B cell (primary cell): ENCODE data around the gene MEGF11. TPM values are rescaled to one million over a fixed set of nuclear protein-coding genes. Genes with fewer than 3 reads are reported as not detected.

ENCODE experiments used
- ATAC-seq: fragments of 200-7000 bp; cut with Tn5 transposase; one replicate; pipeline ENCODE4 v1.10.0; 2021; ENCODE audit warnings: low read depth, mild to moderate bottlenecking, moderate number of reproducible peaks, moderate library complexity
- CTCF ChIA-PET: fragments of 350-600 bp; sonication (Branson Sonifier 250); formaldehyde crosslinking; loops from one replicate; lab custom pipeline; 2021; ENCODE audit warnings: antibody characterized with exemption, inconsistent platforms; lab: Charles Lee
- POLR2A ChIA-PET: fragments of 350-600 bp; sonication (Branson Sonifier 250); formaldehyde crosslinking; loops from one replicate; lab custom pipeline; 2021; ENCODE audit warnings: antibody characterized with exemption; lab: Charles Lee
- DNase-seq: peaks from one replicate; pipeline ENCODE4 v3.0.0; 2013
- H2AFZ ChIP-seq: 2 replicates; pipeline ENCODE4 v1.6.1; 2012; ENCODE audit warnings: mild to moderate bottlenecking, low read depth, low read length; ENCODE audit not compliant: insufficient read depth, poor library complexity, severe bottlenecking
- H3K27ac ChIP-seq, 2 donors: 1 replicate in 1 of 2; 2 replicates in 1 of 2; pipeline ENCODE4 v1.5.1; 2012 to 2013; ENCODE audit warnings: low read length in 2 of 2, mild to moderate bottlenecking in 2 of 2, moderate library complexity in 1 of 2
- H3K27me3 ChIP-seq, 4 experiments: fragments of 200-600 bp in 1 of 4; sonication (generic) in 1 of 4; replicated peaks in 1 of 4; 1 replicate in 2 of 4; 2 replicates in 2 of 4; pipeline versions ENCODE4 v1.6.1 to v1.7.0; 2013 to 2016; ENCODE audit warnings: low read length in 3 of 4, mild to moderate bottlenecking in 2 of 4, mixed read lengths in 1 of 4, moderate library complexity in 1 of 4; ENCODE audit not compliant: insufficient read depth in 4 of 4, control insufficient read depth in 3 of 4; ENCODE audit errors: control extremely low read depth in 1 of 4
- H3K36me3 ChIP-seq, 2 experiments: replicated peaks in 1 of 2; 1 replicate in 1 of 2; 2 replicates in 1 of 2; pipeline versions ENCODE4 v1.6.1 to v1.7.1; 2013; ENCODE audit warnings: low read length in 1 of 2; ENCODE audit not compliant: insufficient read depth in 2 of 2, control insufficient read depth in 1 of 2; ENCODE audit errors: control extremely low read depth in 1 of 2, extremely low read depth in 1 of 2
- H3K4me1 ChIP-seq, 2 donors: fragments of 200-600 bp in 1 of 2; sonication (generic) in 1 of 2; 1 replicate in 1 of 2; 2 replicates in 1 of 2; pipeline versions ENCODE4 v1.5.1 to v1.6.1; 2013 to 2017; ENCODE audit warnings: low read length in 2 of 2; ENCODE audit not compliant: control insufficient read depth in 2 of 2, insufficient read depth in 2 of 2
- H3K4me2 ChIP-seq: replicated peaks from 2 replicates; pipeline ENCODE3; 2012; ENCODE audit warnings: mild to moderate bottlenecking, low read depth, low read length; ENCODE audit not compliant: poor library complexity, severe bottlenecking
- H3K4me3 ChIP-seq, 5 experiments: fragments of 200-600 bp in 1 of 5; sonication (generic) in 1 of 5; 1 replicate in 3 of 5; 2 replicates in 2 of 5; pipeline versions ENCODE4 v1.5.1 to v1.7.0; 2011 to 2016; ENCODE audit warnings: low read length in 4 of 5, mild to moderate bottlenecking in 4 of 5, low read depth in 2 of 5, control low read depth in 1 of 5, moderate library complexity in 1 of 5; ENCODE audit not compliant: insufficient read depth in 1 of 5; ENCODE audit errors: control extremely low read depth in 1 of 5, extremely low read depth in 1 of 5
- H3K79me2 ChIP-seq: fragments of 200-600 bp; sonication (generic); one replicate; pipeline ENCODE4 v1.6.0; 2016; ENCODE audit warnings: low read length; ENCODE audit not compliant: control insufficient read depth, insufficient read depth
- H3K9ac ChIP-seq: fragments of 200-600 bp; sonication (generic); 2 replicates; pipeline ENCODE4 v1.6.1; 2017; ENCODE audit warnings: mild to moderate bottlenecking, low read length, moderate library complexity
- H3K9me3 ChIP-seq, 3 donors: one replicate each; pipeline versions ENCODE4 v1.6.1 to v1.7.1; 2013; ENCODE audit warnings: low read length in 2 of 3; ENCODE audit not compliant: control insufficient read depth in 2 of 3, insufficient read depth in 1 of 3; ENCODE audit errors: control extremely low read depth in 1 of 3
- H4K20me1 ChIP-seq: 2 replicates; pipeline ENCODE4 v1.6.0; 2012; ENCODE audit warnings: mild to moderate bottlenecking, low read length; ENCODE audit not compliant: insufficient read depth, control insufficient read depth, poor library complexity, severe bottlenecking
- H3K27ac Mint-ChIP-seq: one replicate; pipeline ENCODE4 v1.8.0; 2021; ENCODE audit warnings: mixed read lengths
- H3K27me3 Mint-ChIP-seq: one replicate; pipeline ENCODE4 v1.8.0; 2021; ENCODE audit warnings: mixed read lengths
- H3K4me1 Mint-ChIP-seq: one replicate; pipeline ENCODE4 v1.8.0; 2021; ENCODE audit warnings: mixed read lengths
- H3K4me3 Mint-ChIP-seq: one replicate; pipeline ENCODE4 v1.8.0; 2021; ENCODE audit warnings: mixed read lengths
- H3K9me3 Mint-ChIP-seq: one replicate; pipeline ENCODE4 v1.8.0; 2022; ENCODE audit warnings: mixed read lengths; ENCODE audit not compliant: insufficient read depth
- EZH2 ChIP-seq: IDR thresholded peaks from 2 replicates; pipeline ENCODE4 v1.6.1; 2012; ENCODE audit warnings: borderline replicate concordance, low read depth, mild to moderate bottlenecking, moderate library complexity, low read length; ENCODE audit not compliant: insufficient read depth, poor library complexity, severe bottlenecking
- WGBS: methylation state at CpG from one replicate; pipeline ENCODE4 v1.1.5; 2013; ENCODE audit warnings: missing lambda C conversion rate; ENCODE audit not compliant: insufficient coverage; 5-methylcytosine and 5-hydroxymethylcytosine counted together
- intact Hi-C: fragments of 100-400 bp; cut with micrococcal nuclease; formaldehyde crosslinking; loops from one replicate; pipeline ENCODE4 v1.10.0; 2022
- polyA plus RNA-seq: library from polyadenylated mRNA; depleted of rRNA; stranded (reverse); fragments of >200 nt; gene quantifications from 2 replicates; pipeline ENCODE4 v1.2.3, GENCODE V29; 2012
- total RNA-seq, 2 donors: library from RNA; stranded (reverse); fragments of 120-200 nt in 1 of 2; gene quantifications; 1 replicate in 1 of 2; 2 replicates in 1 of 2; pipeline versions ENCODE4 v1.2.3 to v1.2.4, GENCODE V29; 2013 to 2022
- TF ChIP-seq, protein P1 (sequence below): fragments of 200-600 bp; IDR thresholded peaks from one replicate; pipeline ENCODE4 v1.8.0; 2022; ENCODE audit warnings: antibody characterized with exemption, mild to moderate bottlenecking

MEGF11 gene
- total and polyA plus RNA-seq, 2 donors (not counting 1 experiment from before 2014, with no cell fraction given), result 0.04 to 0.34 TPM

GRCh38 chr15:65920825-65921309 is 332.7 kb downstream of the MEGF11 start:
- Histone ChIP-seq H2AFZ (no peak overlapping the region), H3K9ac (peak overlapping the region; percentile 16), H3K27me3 (no peaks in the 10 kb centered on the region), H4K20me1 (peaks cover 4% of the 10 kb centered on the region), H3K4me3 (no peak overlapping the region), H3K79me2 (peaks cover 16% of the 10 kb centered on the region), H3K27ac (peak overlapping the region; percentile 30 to 69), H3K36me3 (no peaks in the 10 kb centered on the region), H3K4me2 (peak overlapping the region; percentile 60), H3K4me1 (peaks cover 63 to 64% of the 10 kb centered on the region in 2 donors), H3K9me3 (no peaks in the 10 kb centered on the region)
- no peak for ATAC-seq
- DNase-seq, result no peak
- peak overlapping the region; percentile 26 for H3K27ac Mint-ChIP-seq
- intact Hi-C loops, result loop anchor here (5.0 kb wide), 1 partner anchor 61 kb away; no protein-coding TSS in a partner anchor
- WGBS, result 13% methylated on average over 2 of the region's 4 CpGs
- no peaks in the 10 kb centered on the region for H3K27me3 Mint-ChIP-seq
- H3K4me3 Mint-ChIP-seq, result peak overlapping the region; percentile 73
- TF ChIP-seq EZH2, result no peak
- TF ChIP-seq, protein P1, sequence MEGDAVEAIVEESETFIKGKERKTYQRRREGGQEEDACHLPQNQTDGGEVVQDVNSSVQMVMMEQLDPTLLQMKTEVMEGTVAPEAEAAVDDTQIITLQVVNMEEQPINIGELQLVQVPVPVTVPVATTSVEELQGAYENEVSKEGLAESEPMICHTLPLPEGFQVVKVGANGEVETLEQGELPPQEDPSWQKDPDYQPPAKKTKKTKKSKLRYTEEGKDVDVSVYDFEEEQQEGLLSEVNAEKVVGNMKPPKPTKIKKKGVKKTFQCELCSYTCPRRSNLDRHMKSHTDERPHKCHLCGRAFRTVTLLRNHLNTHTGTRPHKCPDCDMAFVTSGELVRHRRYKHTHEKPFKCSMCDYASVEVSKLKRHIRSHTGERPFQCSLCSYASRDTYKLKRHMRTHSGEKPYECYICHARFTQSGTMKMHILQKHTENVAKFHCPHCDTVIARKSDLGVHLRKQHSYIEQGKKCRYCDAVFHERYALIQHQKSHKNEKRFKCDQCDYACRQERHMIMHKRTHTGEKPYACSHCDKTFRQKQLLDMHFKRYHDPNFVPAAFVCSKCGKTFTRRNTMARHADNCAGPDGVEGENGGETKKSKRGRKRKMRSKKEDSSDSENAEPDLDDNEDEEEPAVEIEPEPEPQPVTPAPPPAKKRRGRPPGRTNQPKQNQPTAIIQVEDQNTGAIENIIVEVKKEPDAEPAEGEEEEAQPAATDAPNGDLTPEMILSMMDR, result no peak
- ChIA-PET POLR2A (no interaction called here), CTCF (interaction anchor here (1.0 to 1.1 kb wide), 3 partner anchors 18 to 52 kb away, joined by 3 to 4 read pairs (median 3); partner anchors contain the start of gene RAB11A)
- H3K4me1 Mint-ChIP-seq, result peaks cover 68% of the 10 kb centered on the region
- no peaks in the 10 kb centered on the region for H3K9me3 Mint-ChIP-seq

DNA sequence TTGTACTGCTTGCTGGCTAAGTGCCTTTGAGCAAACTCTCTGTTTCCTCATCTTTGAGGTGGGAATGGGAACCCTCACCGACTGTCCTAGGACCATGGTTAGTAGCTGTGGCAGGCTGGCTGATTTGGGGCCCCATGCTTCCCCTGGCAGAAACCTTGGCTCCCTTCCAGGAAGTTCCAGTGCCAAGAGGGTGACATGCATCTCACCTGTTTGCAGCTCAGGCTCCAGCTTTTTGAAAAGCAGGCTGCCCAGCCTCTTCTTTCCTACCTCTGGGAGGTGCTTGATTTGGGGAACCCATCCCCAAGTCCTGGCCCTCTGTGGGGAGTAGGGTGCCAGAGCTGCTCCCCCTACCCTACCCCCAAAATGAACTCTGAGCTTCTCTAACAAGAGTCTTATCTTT is 333.4 kb downstream of the MEGF11 start:
- WGBS, result 0% methylated on average over 1 of the region's 1 CpG
- H3K4me1 Mint-ChIP-seq, result peaks cover 75% of the 10 kb centered on the region

More for the DNA sequence above, 333.4 kb downstream of the MEGF11 start:
- ATAC-seq, result no peak
- peaks cover 5% of the 10 kb centered on the region for H4K20me1 ChIP-seq
- H3K9me3 ChIP-seq, result no peaks in the 10 kb centered on the region
- DNase-seq, result peak; percentile 22
- CTCF ChIA-PET, result interaction anchor here (1.0 kb wide), 1 partner anchor 51 kb away, joined by 3 read pairs; no protein-coding TSS in a partner anchor
- TF ChIP-seq, protein P1, result no peak
- no peak for TF ChIP-seq EZH2
- no peaks in the 10 kb centered on the region for H3K36me3 ChIP-seq
- POLR2A ChIA-PET, result no interaction called here
- H3K27me3 ChIP-seq, result no peaks in the 10 kb centered on the region
- H3K79me2 ChIP-seq, result peaks cover 16% of the 10 kb centered on the region
- Mint-ChIP-seq H3K27ac (peak overlapping the region; percentile 39), H3K9me3 (no peaks in the 10 kb centered on the region), H3K4me3 (peak overlapping the region; percentile 73), H3K27me3 (no peaks in the 10 kb centered on the region)
- intact Hi-C loops, result loop anchor here (5.0 kb wide), 1 partner anchor 62 kb away; no protein-coding TSS in a partner anchor
- H3K9ac ChIP-seq, result no peak overlapping the region
- H3K4me3 ChIP-seq, result no peak overlapping the region
- H3K4me2 ChIP-seq, result peak overlapping the region; percentile 60
- peak overlapping the region in 1 of 2 donors; percentile 69 for H3K27ac ChIP-seq
- H3K4me1 ChIP-seq, result peaks cover 71% of the 10 kb centered on the region in 2 donors
- H2AFZ ChIP-seq, result no peak overlapping the region
